HG03439 (cell line): ENCODE results near the gene PCSK5.
A peak's percentile ranks its signal among the peaks of the same experiment; 100 is the strongest.
"Not testable (repeated sequence)": the region's sequence is repeated elsewhere in the genome, so short reads cannot be mapped to it uniquely, and the experiment has no call there.

ENCODE experiments used
- ATAC-seq: cut with Tn5 transposase; IDR thresholded peaks from one replicate; pipeline ENCODE4 v1.9.1; 2021; ENCODE audit warnings: mild to moderate bottlenecking, moderate library complexity; ENCODE audit not compliant: unreplicated experiment

PCSK5 gene

GRCh38 chr9:75890472-75891276, at the start of gene PCSK5:
Gene PCSK5, plus strand, starts transcription at chr9:75890673. Its CDS starts 509 bp downstream, at chr9:75891182.
- ATAC-seq, result peak; percentile 67

GRCh38 chr9:75844321-75844720, 46.2 kb upstream of the PCSK5 start:
- no peak for ATAC-seq

- no peak for ATAC-seq
Measured at GRCh38 chr9:75845806-75846205, 44.7 kb upstream of the PCSK5 start.

GRCh38 chr9:75847085-75847484, 43.4 kb upstream of the PCSK5 start:
- ATAC-seq, result no peak

- no peak for ATAC-seq
Measured at GRCh38 chr9:75850459-75851200, 39.8 kb upstream of the PCSK5 start.

GRCh38 chr9:75851917-75852316, 38.6 kb upstream of the PCSK5 start:
- ATAC-seq, result no peak

GRCh38 chr9:75852746-75853145, 37.7 kb upstream of the PCSK5 start:
- ATAC-seq, result no peak

GRCh38 chr9:75855509-75855908, 35.0 kb upstream of the PCSK5 start:
- ATAC-seq, result no peak

GRCh38 chr9:75858497-75859092, 31.9 kb upstream of the PCSK5 start:
- no peak for ATAC-seq

- no peak for ATAC-seq
Measured at GRCh38 chr9:75864266-75864665, 26.2 kb upstream of the PCSK5 start.

- no peak for ATAC-seq
Measured at GRCh38 chr9:75866273-75866871, 24.1 kb upstream of the PCSK5 start.

- ATAC-seq, result not testable (repeated sequence)
Measured at GRCh38 chr9:75868526-75868925, 21.9 kb upstream of the PCSK5 start.

- ATAC-seq, result no peak
Measured at GRCh38 chr9:75869236-75869635, 21.2 kb upstream of the PCSK5 start.

- no peak for ATAC-seq
Measured at GRCh38 chr9:75870450-75870849, 20.0 kb upstream of the PCSK5 start.

- no peak for ATAC-seq
Measured at GRCh38 chr9:75871624-75872023, 18.8 kb upstream of the PCSK5 start.

- ATAC-seq, result no peak
Measured at GRCh38 chr9:75873712-75874111, 16.8 kb upstream of the PCSK5 start.

- no peak for ATAC-seq
Measured at GRCh38 chr9:75876999-75877640, 13.4 kb upstream of the PCSK5 start.

- no peak for ATAC-seq
Measured at GRCh38 chr9:75878488-75878860, 12.0 kb upstream of the PCSK5 start.

GRCh38 chr9:75880618-75881017, 9.9 kb upstream of the PCSK5 start:
- ATAC-seq, result no peak

- no peak for ATAC-seq
Measured at GRCh38 chr9:75881761-75882160, 8.7 kb upstream of the PCSK5 start.

- no peak for ATAC-seq
Measured at GRCh38 chr9:75885652-75886051, 4.8 kb upstream of the PCSK5 start.
